Keratinocyte (primary cell): ENCODE data around the gene SYTL2.
"Not testable (repeated sequence)": the region's sequence is repeated elsewhere in the genome, so short reads cannot be mapped to it uniquely, and the experiment has no call there.

Experiments used
- CTCF ChIP-seq, 3 experiments: IDR thresholded peaks in 1 of 3; conservative IDR thresholded peaks in 1 of 3; optimal IDR thresholded peaks in 1 of 3; 2 replicates in 2 of 3; 3 replicates in 1 of 3; pipeline versions ENCODE3 to v1.5.1; 2011; ENCODE audit warnings: low read length in 3 of 3, mild to moderate bottlenecking in 3 of 3, moderate library complexity in 2 of 3, control low read depth in 1 of 3, inconsistent platforms in 1 of 3; ENCODE audit not compliant: insufficient read depth in 2 of 3; ENCODE audit errors: extremely low read depth in 1 of 3
- EZH2 ChIP-seq: IDR thresholded peaks from one replicate; pipeline ENCODE4 v1.6.1; 2012; ENCODE audit warnings: inconsistent platforms, mild to moderate bottlenecking, low read length, moderate library complexity

GRCh38 chr11:85654343-85654742 is 156.6 kb downstream of the SYTL2 start:
- TF ChIP-seq CTCF (optimal IDR thresholded peaks at IDR 0.05 in 1 of 3, IDR thresholded peaks at IDR 0.05 in 1 of 3, conservative IDR thresholded peaks at IDR 0.05 in 1 of 3; ENCODE audit: extremely low read depth in 1 of 3, insufficient read depth in 2 of 3, low read length in 3 of 3); EZH2: not testable (repeated sequence)
